Liver (tissue), 9 donors: ENCODE measurements around the gene ATCAY. TPM values are rescaled to one million over a fixed set of nuclear protein-coding genes. Genes with fewer than 3 reads are reported as not detected.

Source experiments
- DNase-seq: peaks from one replicate; pipeline ENCODE4 v3.0.0-alpha.2; 2017; ENCODE audit warnings: low spot score
- H3K27ac ChIP-seq, 2 donors: one replicate each; pipeline ENCODE4 v1.7.0; 2013; ENCODE audit warnings: inconsistent platforms in 2 of 2, low read length in 2 of 2, control low read depth in 1 of 2, low read depth in 1 of 2, mild to moderate bottlenecking in 1 of 2
- H3K27me3 ChIP-seq, 4 donors: one replicate each; pipeline versions ENCODE4 v1.6.1 to v1.7.0; 2013; ENCODE audit warnings: low read length in 3 of 4, inconsistent platforms in 1 of 4, mild to moderate bottlenecking in 1 of 4, moderate library complexity in 1 of 4; ENCODE audit not compliant: control insufficient read depth in 4 of 4, insufficient read depth in 4 of 4
- H3K36me3 ChIP-seq, 4 donors: one replicate each; pipeline versions ENCODE4 v1.6.1 to v1.7.0; 2013; ENCODE audit warnings: low read length in 3 of 4, mild to moderate bottlenecking in 3 of 4, low read depth in 1 of 4, moderate library complexity in 1 of 4; ENCODE audit not compliant: control insufficient read depth in 4 of 4, insufficient read depth in 3 of 4
- H3K4me1 ChIP-seq, 4 donors: one replicate each; pipeline versions ENCODE4 v1.6.1 to v1.7.0; 2013; ENCODE audit warnings: low read length in 3 of 4, mild to moderate bottlenecking in 3 of 4, moderate library complexity in 1 of 4; ENCODE audit not compliant: control insufficient read depth in 4 of 4, insufficient read depth in 4 of 4
- H3K4me3 ChIP-seq, 3 donors: one replicate each; pipeline versions ENCODE4 v1.6.1 to v1.7.0; 2013; ENCODE audit warnings: low read length in 3 of 3, control low read depth in 1 of 3, low read depth in 1 of 3, mild to moderate bottlenecking in 1 of 3
- H3K9ac ChIP-seq, 2 donors: one replicate each; pipeline ENCODE4 v1.7.0; 2013; ENCODE audit warnings: low read length in 2 of 2, mild to moderate bottlenecking in 2 of 2, moderate library complexity in 2 of 2, control low read depth in 1 of 2, low read depth in 1 of 2
- H3K9me3 ChIP-seq, 4 donors: one replicate each; pipeline versions ENCODE4 v1.6.1 to v1.7.0; 2013; ENCODE audit warnings: low read length in 3 of 4; ENCODE audit not compliant: control insufficient read depth in 4 of 4
- ATF3 ChIP-seq: IDR thresholded peaks from 2 replicates; pipeline ENCODE4 v1.6.1; 2016; ENCODE audit warnings: antibody characterized with exemption
- CTCF ChIP-seq: fragments of 150-350 bp; IDR thresholded peaks from 2 replicates; pipeline ENCODE4 v1.5.1; 2017; ENCODE audit warnings: improper control_type of control experiment, low read depth, low read length; ENCODE audit not compliant: missing input control
- EGR1 ChIP-seq, 2 donors: IDR thresholded peaks; 2 replicates each; pipeline ENCODE4 v1.6.1; 2016 to 2018; ENCODE audit warnings: antibody characterized with exemption in 2 of 2, low read depth in 2 of 2
- FOXA1 ChIP-seq: IDR thresholded peaks from 2 replicates; pipeline ENCODE4 v1.6.1; 2016; ENCODE audit warnings: antibody characterized with exemption
- FOXA2 ChIP-seq: IDR thresholded peaks from 2 replicates; pipeline ENCODE4 v1.6.1; 2016; ENCODE audit warnings: antibody characterized with exemption
- GABPA ChIP-seq, 2 donors: IDR thresholded peaks in 1 of 2; conservative IDR thresholded peaks in 1 of 2; 2 replicates each; pipeline ENCODE4 v1.6.1; 2016; ENCODE audit warnings: antibody characterized with exemption in 2 of 2, mild to moderate bottlenecking in 1 of 2, moderate library complexity in 1 of 2
- HNF4A ChIP-seq, 2 donors: conservative IDR thresholded peaks; 2 replicates each; pipeline ENCODE4 v1.6.1; 2016; ENCODE audit warnings: antibody characterized with exemption in 2 of 2, mild to moderate bottlenecking in 2 of 2
- HNF4G ChIP-seq: IDR thresholded peaks from 2 replicates; pipeline ENCODE4 v1.6.1; 2016; ENCODE audit warnings: antibody characterized with exemption
- JUND ChIP-seq, 2 donors: IDR thresholded peaks; 2 replicates each; pipeline ENCODE4 v1.6.1; 2016; ENCODE audit warnings: antibody characterized with exemption in 2 of 2
- MAX ChIP-seq: IDR thresholded peaks from 2 replicates; pipeline ENCODE4 v1.6.1; 2016; ENCODE audit warnings: antibody characterized with exemption
- NR2F2 ChIP-seq: IDR thresholded peaks from 2 replicates; pipeline ENCODE4 v1.6.1; 2016; ENCODE audit warnings: antibody characterized with exemption
- RAD21 ChIP-seq, 2 donors: IDR thresholded peaks; 2 replicates each; pipeline ENCODE4 v1.6.1; 2016; ENCODE audit warnings: antibody characterized with exemption in 2 of 2, mild to moderate bottlenecking in 2 of 2
- REST ChIP-seq: IDR thresholded peaks from 2 replicates; pipeline ENCODE4 v1.6.1; 2016; ENCODE audit warnings: antibody characterized with exemption, mild to moderate bottlenecking
- RXRA ChIP-seq, 2 donors: IDR thresholded peaks; 2 replicates each; pipeline ENCODE4 v1.6.1; 2017 to 2018; ENCODE audit warnings: antibody characterized with exemption in 2 of 2, mild to moderate bottlenecking in 1 of 2
- TAF1 ChIP-seq: conservative IDR thresholded peaks from 2 replicates; pipeline ENCODE4 v1.6.1; 2016; ENCODE audit warnings: antibody characterized with exemption, mild to moderate bottlenecking
- YY1 ChIP-seq: IDR thresholded peaks from 2 replicates; pipeline ENCODE4 v1.6.1; 2016; ENCODE audit warnings: antibody characterized with exemption, mild to moderate bottlenecking
- WGBS: extraction: QIAGEN DNeasy Blood & Tissue Kit; methylation state at CpG from one replicate; pipeline ENCODE4 v1.1.7; 2013; 5-methylcytosine and 5-hydroxymethylcytosine counted together
- polyA plus RNA-seq, 2 donors: library from polyadenylated mRNA; stranded (reverse) in 1 of 2; unstranded in 1 of 2; fragments of 200-250 nt in 1 of 2; fragments of >200 nt in 1 of 2; fragmentation: Nextera tagmentation in 1 of 2; extraction: Ambion mirVana in 1 of 2; gene quantifications; one replicate each; pipeline versions ENCODE4 v1.2.1 to v1.2.3, GENCODE V29; 2013 to 2015
- total RNA-seq, 2 donors: library from RNA; depleted of rRNA; stranded (reverse); fragments of >200 nt; gene quantifications; one replicate each; pipeline ENCODE4 v1.2.3, GENCODE V29; 2014
- donor health status: healthy.
- donor health status: healthy.
- donor health status: healthy.
- donor health status: healthy.
- donor health status: healthy.

Gene ATCAY
- total and polyA plus RNA-seq, 4 donors = not detected

- no peak overlapping the region for H3K9ac ChIP-seq
Measured at GRCh38 chr19:3942790-3943409, 62.4 kb downstream of the ATCAY start.

GRCh38 chr19:3944018-3944721 lies 63.7 kb downstream of the ATCAY start:
- TF ChIP-seq RXRA (IDR thresholded peaks at IDR 0.05) = no peak
- TF ChIP-seq HNF4G = no peak
- no peak for TF ChIP-seq JUND (IDR thresholded peaks at IDR 0.05)
- TF ChIP-seq TAF1 = no peak
- TF ChIP-seq CTCF = no peak
- TF ChIP-seq MAX = no peak
- TF ChIP-seq RAD21 (IDR thresholded peaks at IDR 0.05) = no peak
- TF ChIP-seq YY1 = no peak
- no peak for TF ChIP-seq GABPA (IDR thresholded peaks at IDR 0.05 in 1 of 2, conservative IDR thresholded peaks at IDR 0.05 in 1 of 2)
- no peak for TF ChIP-seq NR2F2
- no peak for TF ChIP-seq FOXA2
- no peak for TF ChIP-seq HNF4A (conservative IDR thresholded peaks at IDR 0.05)
- no peak for TF ChIP-seq FOXA1
- no peak overlapping the region for H3K27ac ChIP-seq
- no peaks in the 10 kb centered on the region for H3K9me3 ChIP-seq
- WGBS = 83% methylated on average over 11 of the region's 11 CpGs
- H3K4me1 ChIP-seq = no peaks in the 10 kb centered on the region
- H3K27me3 ChIP-seq = no peaks in the 10 kb centered on the region
- H3K36me3 ChIP-seq = no peaks in the 10 kb centered on the region
- no peak overlapping the region for H3K4me3 ChIP-seq
- no peak for DNase-seq
- no peak overlapping the region for H3K9ac ChIP-seq

More at GRCh38 chr19:3942790-3943409, 62.4 kb downstream of the ATCAY start:
- TF ChIP-seq HNF4G (no peak), NR2F2 (no peak)
- no peak overlapping the region for H3K27ac ChIP-seq
- H3K36me3 ChIP-seq = no peaks in the 10 kb centered on the region
- H3K27me3 ChIP-seq = no peaks in the 10 kb centered on the region
- no peak for DNase-seq
- WGBS = 83% methylated on average over 8 of the region's 8 CpGs
- H3K4me1 ChIP-seq = no peaks in the 10 kb centered on the region
- H3K4me3 ChIP-seq = no peak overlapping the region
- H3K9me3 ChIP-seq = no peaks in the 10 kb centered on the region

GRCh38 chr19:3945838-3946237 lies 65.4 kb downstream of the ATCAY start:
- TF ChIP-seq RXRA (IDR thresholded peaks at IDR 0.05) (no peak), JUND (IDR thresholded peaks at IDR 0.05) (no peak), ATF3 (no peak), FOXA2 (no peak), MAX (no peak), HNF4A (conservative IDR thresholded peaks at IDR 0.05) (no peak), NR2F2 (no peak), CTCF (no peak), YY1 (no peak), RAD21 (IDR thresholded peaks at IDR 0.05) (no peak), REST (no peak), EGR1 (IDR thresholded peaks at IDR 0.05; ENCODE audit: low read depth in 2 of 2) (no peak)
- no peak overlapping the region for H3K9ac ChIP-seq
- no peak overlapping the region for H3K4me3 ChIP-seq
- no peaks in the 10 kb centered on the region for H3K36me3 ChIP-seq
- no peaks in the 10 kb centered on the region for H3K27me3 ChIP-seq
- no peaks in the 10 kb centered on the region for H3K9me3 ChIP-seq
- 59% methylated on average over 2 of the region's 2 CpGs for WGBS
- DNase-seq = no peak
- H3K4me1 ChIP-seq = no peaks in the 10 kb centered on the region
- no peak overlapping the region for H3K27ac ChIP-seq
